ENCODE data around the gene SYNE3. TPM values are rescaled to one million over a fixed set of nuclear protein-coding genes. Genes with fewer than 3 reads are reported as not detected.
A peak's percentile ranks its signal among the peaks of the same experiment; 100 is the strongest.

The SYNE3 gene, protein sequence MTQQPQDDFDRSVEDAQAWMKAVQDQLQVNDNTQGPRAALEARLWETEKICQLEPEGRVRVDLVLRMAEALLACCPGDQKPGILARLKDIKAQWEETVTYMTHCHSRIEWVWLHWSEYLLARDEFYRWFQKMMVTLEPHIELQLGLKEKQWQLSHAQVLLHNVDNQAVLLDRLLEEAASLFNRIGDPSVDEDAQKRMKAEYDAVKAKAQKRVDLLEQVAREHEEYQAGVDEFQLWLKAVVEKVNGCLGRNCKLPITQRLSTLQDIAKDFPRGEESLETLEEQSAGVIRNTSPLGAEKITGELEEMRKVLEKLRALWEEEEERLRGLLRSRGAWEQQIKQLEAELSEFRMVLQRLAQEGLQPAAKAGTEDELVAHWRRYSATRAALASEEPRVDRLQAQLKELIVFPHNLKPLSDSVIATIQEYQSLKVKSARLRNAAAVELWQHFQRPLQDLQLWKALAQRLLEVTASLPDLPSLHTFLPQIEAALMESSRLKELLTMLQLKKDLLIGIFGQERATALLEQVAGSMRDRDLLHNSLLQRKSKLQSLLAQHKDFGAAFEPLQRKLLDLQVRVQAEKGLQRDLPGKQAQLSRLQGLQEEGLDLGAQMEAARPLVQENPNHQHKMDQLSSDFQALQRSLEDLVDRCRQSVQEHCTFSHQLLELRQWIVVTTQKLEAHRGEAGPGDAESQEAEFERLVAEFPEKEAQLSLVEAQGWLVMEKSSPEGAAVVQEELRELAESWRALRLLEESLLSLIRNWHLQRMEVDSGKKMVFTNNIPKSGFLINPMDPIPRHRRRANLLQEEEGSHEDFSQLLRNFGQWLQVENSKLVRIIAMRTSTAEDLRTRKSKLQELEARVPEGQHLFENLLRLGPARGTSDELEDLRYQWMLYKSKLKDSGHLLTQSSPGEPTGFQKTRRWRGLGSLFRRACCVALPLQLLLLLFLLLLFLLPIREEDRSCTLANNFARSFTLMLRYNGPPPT
- total RNA-seq (2014; rRNA removed; shearing (Covaris generic)): 2.7 and 4.0 TPM in 2 replicates
- 1.1 and 2.6 TPM in 2 replicates for polyA plus RNA-seq (2014; cell fraction: nucleus; rRNA removed)

GRCh38 chr14:95516554-95517181 is at the start of gene SYNE3:
SYNE3 (minus strand) TSS chr14:95516650; CDS start chr14:95475821, 40,829 bp downstream.
- peak; percentile 43 for DNase-seq (ENCODE audit: extremely low read depth, low read depth)

- DNase-seq (ENCODE audit: extremely low read depth, low read depth): no peak
Observed at GRCh38 chr14:95564060-95564459, 47.6 kb upstream of the SYNE3 start.

GRCh38 chr14:95562892-95563685 is 46.6 kb upstream of the SYNE3 start:
- DNase-seq (ENCODE audit: extremely low read depth, low read depth): peak; percentile 11

DNA sequence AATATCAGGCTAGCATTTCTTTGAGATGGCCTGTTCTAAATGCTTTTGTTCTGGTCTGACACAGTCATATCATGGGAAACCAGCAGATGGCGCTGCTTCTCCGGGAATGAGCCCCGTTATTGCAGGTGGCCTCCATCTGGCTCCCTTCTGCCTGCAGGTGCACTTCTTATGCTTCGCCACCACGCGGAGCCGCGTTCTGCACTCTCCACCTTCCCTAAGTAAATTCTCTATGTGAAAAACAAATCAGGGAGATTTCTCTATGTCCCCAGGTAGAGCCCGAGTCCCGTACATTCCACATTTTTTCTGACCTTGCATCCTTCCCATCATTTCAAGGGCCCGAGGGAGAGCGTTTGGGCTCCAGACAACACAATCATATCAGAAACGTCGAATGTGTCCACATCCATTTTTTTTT is 44.6 kb upstream of the SYNE3 start:
- DNase-seq (ENCODE audit: extremely low read depth, low read depth): peak; percentile 87

DNA sequence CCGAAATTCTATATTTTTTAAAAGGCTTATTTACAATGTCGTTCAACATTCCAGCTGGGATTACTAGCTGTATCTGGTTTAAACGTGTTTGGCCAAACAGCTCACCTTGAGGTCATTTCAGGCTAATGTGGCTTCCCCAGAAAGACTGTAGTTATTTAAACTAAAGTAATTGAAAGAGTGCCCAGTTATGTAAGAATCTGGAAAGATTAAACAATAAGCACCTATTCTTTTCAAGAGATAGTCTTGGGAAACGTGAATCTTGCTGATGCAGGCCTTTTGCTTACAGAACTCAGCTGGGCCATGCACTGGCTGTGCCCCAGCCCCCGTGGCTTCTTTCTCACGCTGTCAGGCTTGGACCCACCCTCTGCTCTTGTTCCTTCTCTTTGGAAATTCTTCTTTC is 42.8 kb upstream of the SYNE3 start:
- no peak for DNase-seq (ENCODE audit: extremely low read depth, low read depth)

DNA sequence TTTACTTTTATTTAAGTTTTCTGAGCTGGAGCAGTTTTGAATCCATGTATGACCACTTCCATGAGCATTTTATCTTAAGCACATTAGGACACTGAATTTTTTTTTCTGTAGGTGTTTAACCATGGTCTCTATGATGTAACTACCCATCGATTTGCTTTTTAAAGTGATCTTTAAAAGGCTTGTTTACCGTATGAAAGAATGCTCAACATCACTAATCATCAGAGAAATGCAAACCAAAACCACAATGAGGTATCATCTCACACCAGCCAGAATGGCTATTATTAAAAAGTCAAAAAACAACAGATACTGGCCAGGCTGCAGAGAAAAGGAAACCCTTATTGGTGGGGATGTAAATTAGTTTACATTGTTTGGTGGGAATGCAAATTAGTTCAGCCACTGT is 41.4 kb upstream of the SYNE3 start:
- DNase-seq (ENCODE audit: extremely low read depth, low read depth): no peak

DNA sequence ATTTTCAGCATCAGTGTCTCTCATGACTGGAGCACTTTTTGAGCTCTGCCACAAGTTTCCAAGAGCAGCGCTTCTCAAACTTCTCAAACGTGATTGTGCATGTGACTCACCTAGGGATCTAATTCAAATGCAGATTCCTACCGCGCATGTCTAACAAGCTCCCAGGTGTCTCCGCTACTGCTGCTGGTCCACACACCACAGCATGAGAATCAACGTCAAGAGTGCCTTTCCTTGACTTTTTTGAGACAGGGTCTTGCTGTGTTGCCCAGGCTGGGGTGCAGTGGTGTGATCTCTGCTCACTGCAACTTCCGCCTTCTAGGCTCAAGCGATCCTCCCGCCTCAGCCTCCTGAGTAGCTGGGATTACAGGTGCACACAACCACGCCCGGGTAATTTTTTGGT is 40.8 kb upstream of the SYNE3 start:
- DNase-seq (ENCODE audit: extremely low read depth, low read depth): no peak

DNA sequence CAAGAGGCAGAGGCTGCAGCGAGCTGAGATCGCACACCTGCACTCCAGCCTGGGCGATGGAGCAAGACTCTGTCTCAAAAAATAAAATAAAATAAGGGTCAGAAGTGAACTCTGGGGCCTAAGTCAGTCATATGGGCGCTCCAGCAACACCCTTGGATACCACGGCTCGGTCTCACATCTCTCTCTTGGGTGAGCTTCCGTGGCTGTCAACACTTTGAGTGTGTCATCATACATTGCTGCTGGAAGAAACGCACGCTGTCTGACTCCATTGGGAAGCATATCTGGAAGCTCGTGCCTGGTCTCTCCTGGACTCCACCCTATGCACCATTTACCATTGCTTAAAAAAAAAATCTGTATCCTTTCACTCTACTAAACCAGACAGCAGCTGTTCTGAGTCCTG is 38.6 kb upstream of the SYNE3 start:
- DNase-seq (ENCODE audit: extremely low read depth, low read depth): no peak

DNA sequence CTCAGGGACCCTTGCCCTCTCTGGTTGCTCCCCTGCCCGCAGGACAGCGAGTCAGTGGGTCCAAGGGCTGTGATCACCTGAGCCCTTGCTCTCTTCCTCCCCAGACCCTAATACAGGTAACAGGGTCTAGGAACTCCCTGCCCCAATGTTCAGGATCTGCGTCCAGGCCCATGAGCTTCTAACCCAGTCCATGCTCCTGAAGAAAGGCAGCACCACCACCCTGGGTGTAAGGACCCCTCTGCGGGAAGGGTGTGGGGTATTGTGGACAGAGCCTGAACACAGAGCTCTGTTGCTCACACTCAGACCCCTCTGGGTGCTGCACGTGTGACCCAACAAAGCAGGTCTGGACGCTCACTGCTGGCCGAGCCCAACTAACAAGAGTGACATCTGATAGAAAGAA is 36.7 kb upstream of the SYNE3 start:
- no peak for DNase-seq (ENCODE audit: extremely low read depth, low read depth)

DNA sequence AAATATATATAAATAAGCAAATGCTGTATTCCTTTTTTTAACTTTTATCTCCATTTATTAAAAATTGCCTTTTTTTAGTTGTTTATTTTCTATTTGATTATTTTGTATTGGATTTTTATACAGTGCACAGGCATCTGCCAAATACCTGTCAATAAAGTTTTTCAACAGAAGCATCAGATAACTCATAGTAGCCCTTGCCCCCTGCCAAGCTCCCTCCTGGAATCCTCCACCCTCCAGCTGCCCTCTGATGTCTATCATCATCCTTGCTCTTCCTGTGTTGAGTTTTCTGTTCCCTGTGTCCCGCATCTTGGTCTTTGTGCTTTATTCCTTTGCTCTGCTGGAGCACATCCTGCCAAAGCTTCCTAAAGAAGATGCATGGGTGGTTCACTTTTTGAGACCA is 35.0 kb upstream of the SYNE3 start:
- DNase-seq (ENCODE audit: extremely low read depth, low read depth): no peak

DNA sequence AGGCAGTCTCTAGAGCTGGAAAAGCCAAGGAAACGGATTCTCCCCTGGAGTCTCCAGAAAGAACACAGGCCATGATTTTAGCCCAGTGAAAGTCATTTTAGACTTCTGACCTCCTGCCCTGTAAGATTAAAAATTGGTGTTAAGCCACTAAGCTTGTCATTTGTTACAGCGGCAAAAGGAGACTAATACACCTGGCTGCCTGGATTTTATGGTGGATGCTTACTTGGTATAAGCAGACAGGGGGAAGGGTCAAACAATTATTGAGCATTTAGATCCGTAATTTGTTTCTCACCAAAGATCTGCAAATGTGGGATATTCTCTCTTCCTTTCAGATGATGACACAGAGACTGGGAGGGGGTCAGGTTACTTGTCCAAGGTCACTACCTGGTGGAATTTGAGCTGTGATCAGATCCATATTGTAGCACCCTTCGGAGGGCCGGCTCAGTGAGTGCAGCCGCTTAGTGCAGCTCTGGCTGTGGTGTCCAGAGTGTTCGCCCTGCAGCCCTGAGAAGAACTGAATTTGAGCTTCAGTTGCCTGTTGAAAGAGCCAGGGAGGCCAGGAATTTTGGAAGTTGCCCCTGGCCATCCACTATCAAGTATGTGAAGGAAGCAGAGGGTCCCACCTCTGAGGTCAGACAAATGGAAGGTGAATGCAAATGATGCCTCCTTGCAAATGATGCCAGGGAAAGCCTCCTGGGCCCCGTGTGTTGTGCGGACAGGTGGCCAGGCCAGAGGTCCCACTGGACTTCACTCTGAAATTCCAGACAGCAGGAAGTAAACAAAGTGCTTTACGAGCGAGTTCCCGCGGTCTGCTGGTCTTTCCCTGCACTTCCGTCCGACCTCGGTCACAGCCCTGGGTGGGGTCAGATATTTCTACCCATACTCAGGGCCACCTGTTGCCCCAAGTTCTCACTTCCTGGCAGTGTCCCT is 33.5 kb upstream of the SYNE3 start:
- DNase-seq (ENCODE audit: extremely low read depth, low read depth): no peak

GRCh38 chr14:95548328-95548929 is 32.0 kb upstream of the SYNE3 start:
- no peak for DNase-seq (ENCODE audit: extremely low read depth, low read depth)

DNA sequence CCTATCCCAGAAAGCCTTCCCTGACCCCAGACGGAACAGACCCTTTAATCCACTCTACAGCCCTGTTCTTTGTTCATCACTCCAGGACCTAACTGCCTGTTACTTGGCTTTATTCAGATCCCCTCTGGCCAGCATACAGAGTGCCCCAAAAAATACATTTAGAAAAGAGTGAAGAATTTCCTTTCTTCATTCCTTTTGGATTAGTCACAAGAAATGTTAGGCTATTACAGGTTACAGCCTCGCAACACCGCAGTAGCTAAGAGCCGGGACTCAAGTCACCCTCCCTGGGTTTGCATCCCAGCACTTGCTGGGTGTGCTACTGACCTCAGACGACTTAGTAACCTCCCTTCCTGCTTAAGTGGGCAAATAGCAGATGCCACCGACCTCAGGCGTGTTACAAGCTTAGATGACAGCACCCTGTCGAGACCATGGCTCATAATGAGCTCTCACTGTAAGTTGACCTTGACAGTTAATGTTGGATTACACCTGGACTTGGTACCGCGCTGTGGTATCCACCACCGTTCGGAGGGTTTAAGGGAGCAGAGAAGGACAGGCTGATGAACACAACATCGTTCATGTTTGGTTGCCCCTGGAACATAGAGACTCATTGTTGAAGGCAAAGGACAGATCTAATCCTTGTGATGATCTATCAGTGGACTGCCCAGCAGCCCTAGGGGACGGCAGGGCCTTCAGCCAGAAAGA is 31.3 kb upstream of the SYNE3 start:
- DNase-seq (ENCODE audit: extremely low read depth, low read depth): no peak

DNA sequence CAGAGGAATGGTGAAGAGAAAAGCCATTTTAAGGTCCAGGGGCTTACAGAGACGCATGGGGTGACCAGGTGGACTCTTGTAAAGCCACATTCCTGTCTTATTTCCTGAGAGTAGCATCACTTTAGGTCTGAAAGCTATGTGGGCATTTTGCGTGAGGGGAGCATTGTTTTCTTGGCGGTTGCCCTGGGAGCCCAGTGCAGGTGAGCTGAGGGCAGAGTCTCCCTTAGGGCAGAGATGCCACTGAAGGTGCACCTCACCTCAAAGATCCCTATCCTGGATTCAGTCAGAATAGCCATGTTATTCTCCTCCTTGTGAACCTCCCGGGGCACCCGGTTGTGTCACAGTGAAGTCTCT is 30.8 kb upstream of the SYNE3 start:
- DNase-seq (ENCODE audit: extremely low read depth, low read depth): no peak

DNA sequence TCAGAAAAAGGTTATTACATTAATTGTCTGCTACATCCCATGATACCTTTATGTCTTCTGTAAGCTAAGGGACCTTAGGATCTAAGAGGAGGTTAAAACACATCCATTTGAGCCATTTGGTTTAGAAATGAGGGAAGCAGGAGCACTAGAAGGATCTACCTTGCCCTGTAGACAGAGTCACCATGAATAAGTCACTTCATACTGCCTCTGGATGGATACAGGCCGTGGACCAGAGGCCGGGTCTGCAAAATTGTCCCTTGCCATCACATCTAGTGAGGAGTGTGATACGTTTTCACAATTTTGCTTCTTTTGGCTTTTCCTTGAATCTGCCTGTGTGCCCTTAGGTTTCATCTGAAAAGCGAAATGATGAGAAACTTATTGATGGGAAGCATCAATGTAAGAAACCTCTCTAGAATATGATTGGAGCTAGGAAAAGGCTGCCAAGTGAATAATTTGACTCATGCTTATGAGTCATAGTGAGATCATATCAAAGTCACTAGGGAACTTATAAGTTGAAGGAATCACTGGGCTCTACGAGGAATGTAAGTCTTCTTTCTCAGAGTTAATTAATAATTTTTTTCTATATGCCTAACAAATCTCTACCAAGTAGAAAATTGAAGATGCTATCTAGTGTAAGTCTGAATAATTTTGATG is 29.2 kb upstream of the SYNE3 start:
- peak; percentile 44 for DNase-seq (ENCODE audit: extremely low read depth, low read depth)

DNA sequence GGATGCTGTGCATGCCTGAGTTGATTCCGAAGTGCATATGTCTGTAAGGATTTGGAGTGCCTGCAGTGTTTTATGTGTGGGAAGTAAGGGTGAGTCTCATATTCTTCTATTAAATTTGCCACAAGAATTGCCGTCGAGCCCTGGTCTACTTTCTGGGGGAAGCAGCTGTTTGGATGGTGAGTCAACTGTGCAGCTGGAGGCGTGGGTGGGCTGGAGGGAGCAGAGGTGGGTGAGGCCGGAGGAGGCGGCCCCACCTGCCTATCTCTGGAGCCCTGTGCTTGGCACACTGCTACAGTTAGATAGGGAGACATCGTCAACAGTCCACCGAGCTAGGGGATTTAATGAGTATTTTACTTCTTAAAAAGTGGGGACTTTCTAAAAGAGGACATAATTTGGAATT is 28.1 kb upstream of the SYNE3 start:
- DNase-seq (ENCODE audit: extremely low read depth, low read depth): no peak

DNA sequence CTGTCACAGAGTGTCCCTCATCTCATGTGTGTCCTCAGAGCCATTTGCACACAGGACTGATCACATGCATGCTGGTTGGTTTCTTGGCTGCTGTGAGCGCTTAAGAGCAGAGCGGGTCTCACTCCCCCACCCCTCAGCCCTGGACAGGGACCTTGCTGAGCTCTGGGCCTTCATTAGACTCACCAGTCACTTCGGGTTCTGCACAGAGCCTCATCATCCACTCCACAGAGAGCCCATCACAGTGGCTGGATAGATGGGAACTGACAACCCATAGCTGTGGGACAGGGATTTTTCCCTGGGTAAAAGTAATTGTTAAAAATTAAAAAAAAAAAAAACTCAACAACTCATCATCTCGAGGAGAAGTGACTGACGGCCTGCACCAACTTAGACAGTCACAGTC is 26.6 kb upstream of the SYNE3 start:
- DNase-seq (ENCODE audit: extremely low read depth, low read depth): no peak
